ENCODE data around the gene CDH5.

Gene CDH5

GRCh38 chr16:66372898-66373155, 6.3 kb downstream of the CDH5 start:
- Histone ChIP-seq H3K9me3 (no peaks in the 10 kb centered on the region), H3K4me2 (no peak overlapping the region), H3K27me3 (no peaks in the 10 kb centered on the region), H3K9ac (no peak overlapping the region), H3K36me3 (no peaks in the 10 kb centered on the region), H3K4me1 (peaks cover 15% of the 10 kb centered on the region), H4K20me1 (no peaks in the 10 kb centered on the region), H3K27ac (no peak overlapping the region), H3K4me3 (no peak overlapping the region)
- TF ChIP-seq Cebpa-rat (IDR thresholded peaks at IDR 0.05) = no peak

GRCh38 chr16:66373667-66374066, 7.2 kb downstream of the CDH5 start:
- Histone ChIP-seq H3K9ac (no peak overlapping the region), H3K36me3 (no peaks in the 10 kb centered on the region), H3K27ac (no peak overlapping the region), H3K27me3 (no peaks in the 10 kb centered on the region), H3K4me1 (peaks cover 7% of the 10 kb centered on the region), H3K4me2 (no peak overlapping the region), H4K20me1 (no peaks in the 10 kb centered on the region), H3K9me3 (no peaks in the 10 kb centered on the region), H3K4me3 (no peak overlapping the region)
- no peak for TF ChIP-seq Cebpa-rat (IDR thresholded peaks at IDR 0.05)

GRCh38 chr16:66374176-66374575, 7.7 kb downstream of the CDH5 start:
- H3K4me2 ChIP-seq = no peak overlapping the region
- no peak overlapping the region for H3K27ac ChIP-seq
- H3K36me3 ChIP-seq = no peaks in the 10 kb centered on the region
- no peak overlapping the region for H3K9ac ChIP-seq
- H3K9me3 ChIP-seq = no peaks in the 10 kb centered on the region
- no peak overlapping the region for H3K4me3 ChIP-seq
- H4K20me1 ChIP-seq = no peaks in the 10 kb centered on the region
- no peak for TF ChIP-seq Cebpa-rat (IDR thresholded peaks at IDR 0.05)
- peaks cover 2% of the 10 kb centered on the region for H3K4me1 ChIP-seq
- H3K27me3 ChIP-seq = no peaks in the 10 kb centered on the region

GRCh38 chr16:66375451-66375850, 9.0 kb downstream of the CDH5 start:
- no peak for TF ChIP-seq Cebpa-rat (IDR thresholded peaks at IDR 0.05)
- no peaks in the 10 kb centered on the region for H4K20me1 ChIP-seq
- no peak overlapping the region for H3K27ac ChIP-seq
- no peaks in the 10 kb centered on the region for H3K27me3 ChIP-seq
- H3K4me1 ChIP-seq = no peaks in the 10 kb centered on the region
- H3K9ac ChIP-seq = no peak overlapping the region
- H3K9me3 ChIP-seq = no peaks in the 10 kb centered on the region
- H3K4me3 ChIP-seq = no peak overlapping the region
- no peak overlapping the region for H3K4me2 ChIP-seq
- no peaks in the 10 kb centered on the region for H3K36me3 ChIP-seq

- Histone ChIP-seq H4K20me1 (no peaks in the 10 kb centered on the region), H3K9ac (no peak overlapping the region), H3K36me3 (no peaks in the 10 kb centered on the region), H3K4me1 (no peaks in the 10 kb centered on the region), H3K4me2 (no peak overlapping the region), H3K27me3 (no peaks in the 10 kb centered on the region), H3K27ac (no peak overlapping the region), H3K9me3 (no peaks in the 10 kb centered on the region), H3K4me3 (no peak overlapping the region)
- TF ChIP-seq Cebpa-rat (IDR thresholded peaks at IDR 0.05) = no peak
These were observed 9.6 kb downstream of the CDH5 start for GRCh38 chr16:66376114-66376513.

- TF ChIP-seq Cebpa-rat (IDR thresholded peaks at IDR 0.05) = no peak
- Histone ChIP-seq H3K4me2 (no peak overlapping the region), H3K9ac (no peak overlapping the region), H4K20me1 (no peaks in the 10 kb centered on the region), H3K27me3 (no peaks in the 10 kb centered on the region), H3K36me3 (no peaks in the 10 kb centered on the region), H3K9me3 (no peaks in the 10 kb centered on the region), H3K4me3 (no peak overlapping the region), H3K4me1 (no peaks in the 10 kb centered on the region), H3K27ac (no peak overlapping the region)
These were observed 10.2 kb downstream of the CDH5 start for GRCh38 chr16:66376577-66377305.

- Histone ChIP-seq H3K4me2 (no peak overlapping the region), H4K20me1 (no peaks in the 10 kb centered on the region), H3K27me3 (no peaks in the 10 kb centered on the region), H3K36me3 (no peaks in the 10 kb centered on the region), H3K4me1 (no peaks in the 10 kb centered on the region), H3K27ac (no peak overlapping the region), H3K9me3 (no peaks in the 10 kb centered on the region), H3K4me3 (no peak overlapping the region), H3K9ac (no peak overlapping the region)
- TF ChIP-seq Cebpa-rat (IDR thresholded peaks at IDR 0.05) = no peak
These were observed 10.8 kb downstream of the CDH5 start for GRCh38 chr16:66377324-66377723.

- no peak for TF ChIP-seq Cebpa-rat (IDR thresholded peaks at IDR 0.05)
These were observed 12.5 kb downstream of the CDH5 start for GRCh38 chr16:66378741-66379570.

GRCh38 chr16:66379571-66379941, 13.1 kb downstream of the CDH5 start:
- Histone ChIP-seq H3K4me3 (no peak overlapping the region), H3K27me3 (no peaks in the 10 kb centered on the region), H3K27ac (no peak overlapping the region), H4K20me1 (no peaks in the 10 kb centered on the region), H3K4me2 (no peak overlapping the region), H3K9me3 (no peaks in the 10 kb centered on the region), H3K4me1 (no peaks in the 10 kb centered on the region), H3K36me3 (no peaks in the 10 kb centered on the region), H3K9ac (no peak overlapping the region)
- TF ChIP-seq Cebpa-rat (IDR thresholded peaks at IDR 0.05) = no peak

More at GRCh38 chr16:66378741-66379570, 12.5 kb downstream of the CDH5 start:
- Histone ChIP-seq H3K27ac (no peak overlapping the region), H3K4me1 (no peaks in the 10 kb centered on the region), H3K4me3 (no peak overlapping the region), H3K9me3 (no peaks in the 10 kb centered on the region), H3K4me2 (no peak overlapping the region), H4K20me1 (no peaks in the 10 kb centered on the region), H3K36me3 (no peaks in the 10 kb centered on the region), H3K9ac (no peak overlapping the region), H3K27me3 (no peaks in the 10 kb centered on the region)

- H3K4me2 ChIP-seq = no peak overlapping the region
- no peak overlapping the region for H3K27ac ChIP-seq
- H3K4me1 ChIP-seq = no peaks in the 10 kb centered on the region
- H4K20me1 ChIP-seq = no peaks in the 10 kb centered on the region
- no peaks in the 10 kb centered on the region for H3K27me3 ChIP-seq
- H3K9me3 ChIP-seq = no peaks in the 10 kb centered on the region
- no peaks in the 10 kb centered on the region for H3K36me3 ChIP-seq
- H3K9ac ChIP-seq = no peak overlapping the region
- no peak for TF ChIP-seq Cebpa-rat (IDR thresholded peaks at IDR 0.05)
- no peak overlapping the region for H3K4me3 ChIP-seq
These were observed 13.9 kb downstream of the CDH5 start for GRCh38 chr16:66380421-66380820.
